HEK293 (cell line): ENCODE measurements around the gene ZBTB48.

Experiments used
- EGR2 ChIP-seq: fragments of 450-650 bp; formaldehyde crosslinking; IDR thresholded peaks from 2 replicates; pipeline ENCODE4 v1.5.1; 2016; ENCODE audit warnings: low read depth, missing biosample characterization, missing genetic modification characterization
- GLIS2 ChIP-seq: fragments of 450-650 bp; formaldehyde crosslinking; IDR thresholded peaks from 2 replicates; pipeline ENCODE4 v1.5.1; 2016; ENCODE audit warnings: missing biosample characterization, missing genetic modification characterization
- IKZF3 ChIP-seq: fragments of 450-650 bp; IDR thresholded peaks from 2 replicates; pipeline ENCODE4 v1.5.0; 2018; ENCODE audit warnings: missing biosample characterization, mild to moderate bottlenecking, missing genetic modification characterization, moderate library complexity
- MYNN ChIP-seq: fragments of 450-650 bp; formaldehyde crosslinking; IDR thresholded peaks from 2 replicates; pipeline ENCODE4 v1.5.1; 2016; ENCODE audit warnings: missing biosample characterization, missing genetic modification characterization, borderline replicate concordance
- MZF1 ChIP-seq: fragments of 450-650 bp; formaldehyde crosslinking; IDR thresholded peaks from 2 replicates; pipeline ENCODE4 v1.5.1; 2017; ENCODE audit warnings: missing biosample characterization, missing genetic modification characterization, borderline replicate concordance
- SP2 ChIP-seq: fragments of 450-650 bp; formaldehyde crosslinking; IDR thresholded peaks from 2 replicates; pipeline ENCODE4 v1.5.1; 2016; ENCODE audit warnings: missing biosample characterization, missing genetic modification characterization
- ZBTB11 ChIP-seq: fragments of 450-650 bp; formaldehyde crosslinking; conservative IDR thresholded peaks from 2 replicates; pipeline ENCODE4 v1.5.1; 2016; ENCODE audit warnings: low read depth, missing biosample characterization, missing genetic modification characterization
- ZNF138 ChIP-seq: fragments of 450-650 bp; formaldehyde crosslinking; IDR thresholded peaks from 2 replicates; pipeline ENCODE4 v1.5.1; 2016; ENCODE audit warnings: missing biosample characterization, missing genetic modification characterization, borderline replicate concordance
- ZNF2 ChIP-seq: fragments of 450-650 bp; formaldehyde crosslinking; IDR thresholded peaks from 2 replicates; pipeline ENCODE4 v1.5.1; 2016; ENCODE audit warnings: missing biosample characterization, missing genetic modification characterization
- ZNF202 ChIP-seq: fragments of 450-650 bp; formaldehyde crosslinking; IDR thresholded peaks from 2 replicates; pipeline ENCODE4 v1.5.1; 2016; ENCODE audit warnings: missing biosample characterization, missing genetic modification characterization, borderline replicate concordance
- ZNF362 ChIP-seq: fragments of 450-650 bp; formaldehyde crosslinking; IDR thresholded peaks from 2 replicates; pipeline ENCODE4 v1.5.1; 2016; ENCODE audit warnings: missing biosample characterization, missing genetic modification characterization
- ZNF510 ChIP-seq: fragments of 450-650 bp; formaldehyde crosslinking; IDR thresholded peaks from 2 replicates; pipeline ENCODE4 v1.5.1; 2018; ENCODE audit warnings: mild to moderate bottlenecking, missing genetic modification characterization, missing biosample characterization; ENCODE audit not compliant: insufficient replicate concordance
- ZNF529 ChIP-seq: fragments of 450-650 bp; formaldehyde crosslinking; IDR thresholded peaks from 2 replicates; pipeline ENCODE4 v1.5.1; 2017; ENCODE audit warnings: missing genetic modification characterization, missing biosample characterization; ENCODE audit not compliant: insufficient replicate concordance
- ZNF530 ChIP-seq: fragments of 450-650 bp; formaldehyde crosslinking; IDR thresholded peaks from 2 replicates; pipeline ENCODE4 v1.5.1; 2016; ENCODE audit warnings: low read depth, missing biosample characterization, missing genetic modification characterization
- ZNF560 ChIP-seq: fragments of 450-650 bp; formaldehyde crosslinking; IDR thresholded peaks from 2 replicates; pipeline ENCODE4 v1.5.1; 2017; ENCODE audit warnings: missing biosample characterization, missing genetic modification characterization, borderline replicate concordance
- ZNF623 ChIP-seq: fragments of 450-650 bp; formaldehyde crosslinking; IDR thresholded peaks from 2 replicates; pipeline ENCODE4 v1.5.1; 2016; ENCODE audit warnings: missing biosample characterization, missing genetic modification characterization
- ZNF624 ChIP-seq: fragments of 450-650 bp; formaldehyde crosslinking; IDR thresholded peaks from 2 replicates; pipeline ENCODE4 v1.5.1; 2017; ENCODE audit warnings: missing biosample characterization, missing genetic modification characterization
- ZNF747 ChIP-seq: fragments of 450-650 bp; formaldehyde crosslinking; IDR thresholded peaks from 2 replicates; pipeline ENCODE4 v1.5.1; 2016; ENCODE audit warnings: missing biosample characterization, missing genetic modification characterization
- ZNF76 ChIP-seq: fragments of 450-650 bp; formaldehyde crosslinking; IDR thresholded peaks from 2 replicates; pipeline ENCODE4; 2016; ENCODE audit warnings: low read depth, missing biosample characterization, missing genetic modification characterization, borderline replicate concordance
- ZNF837 ChIP-seq: fragments of 450-650 bp; formaldehyde crosslinking; IDR thresholded peaks from 2 replicates; pipeline ENCODE4 v1.5.1; 2016; ENCODE audit warnings: missing biosample characterization, missing genetic modification characterization
- TF ChIP-seq, protein P1 (sequence below): fragments of 450-650 bp; formaldehyde crosslinking; IDR thresholded peaks from 2 replicates; pipeline ENCODE4 v1.5.1; 2016; ENCODE audit warnings: missing biosample characterization, missing genetic modification characterization
- TF ChIP-seq, protein P2 (sequence below): fragments of 450-650 bp; formaldehyde crosslinking; IDR thresholded peaks from 2 replicates; pipeline ENCODE4 v1.5.1; 2016; ENCODE audit warnings: missing biosample characterization, missing genetic modification characterization

Gene ZBTB48

DNA sequence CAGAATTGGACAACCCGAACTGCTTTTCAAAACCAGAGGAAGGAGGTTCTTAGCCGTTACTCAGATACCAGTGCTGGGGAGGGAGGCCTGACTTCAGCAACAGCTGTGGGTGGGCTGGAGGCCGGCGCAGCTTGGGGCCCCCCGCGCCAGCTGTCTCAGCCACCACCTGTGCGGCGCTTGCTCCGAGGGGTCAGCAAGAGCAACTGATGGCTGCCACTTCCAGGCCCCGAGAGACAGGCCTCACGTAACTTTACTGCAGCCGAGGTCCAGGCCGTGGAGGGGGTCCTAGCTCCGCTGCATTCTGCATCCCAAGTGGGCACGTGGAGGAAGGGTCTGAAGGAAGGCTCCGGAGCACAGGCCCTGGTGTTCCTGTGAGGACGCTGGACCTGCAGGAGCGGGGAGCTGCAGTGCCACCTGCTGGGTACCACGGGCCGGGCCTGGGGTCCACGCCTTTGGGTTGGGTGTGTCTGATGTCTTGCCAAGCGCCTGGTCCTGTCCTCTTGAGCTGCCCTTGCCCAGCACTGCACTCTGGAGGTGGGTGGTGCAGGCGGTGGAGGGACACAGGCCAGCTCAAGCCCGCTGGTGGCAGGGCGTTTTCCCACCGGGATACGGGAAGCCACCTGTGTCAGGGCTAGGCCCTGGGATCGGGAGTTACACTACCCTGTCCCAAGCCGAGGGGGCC, 54.7 kb downstream of the ZBTB48 start (continued):
- TF ChIP-seq, protein P1, sequence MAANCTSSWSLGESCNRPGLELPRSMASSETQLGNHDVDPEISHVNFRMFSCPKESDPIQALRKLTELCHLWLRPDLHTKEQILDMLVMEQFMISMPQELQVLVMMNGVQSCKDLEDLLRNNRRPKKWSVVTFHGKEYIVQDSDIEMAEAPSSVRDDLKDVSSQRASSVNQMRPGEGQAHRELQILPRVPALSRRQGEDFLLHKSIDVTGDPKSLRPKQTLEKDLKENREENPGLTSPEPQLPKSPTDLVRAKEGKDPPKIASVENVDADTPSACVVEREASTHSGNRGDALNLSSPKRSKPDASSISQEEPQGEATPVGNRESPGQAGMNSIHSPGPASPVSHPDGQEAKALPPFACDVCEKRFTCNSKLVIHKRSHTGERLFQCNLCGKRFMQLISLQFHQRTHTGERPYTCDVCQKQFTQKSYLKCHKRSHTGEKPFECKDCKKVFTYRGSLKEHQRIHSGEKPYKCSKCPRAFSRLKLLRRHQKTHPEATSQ, result no peak
- no peak for TF ChIP-seq ZNF362 (tag by site-specific recombination)
- no peak for TF ChIP-seq ZNF530
- TF ChIP-seq GLIS2 (tag by site-specific recombination), result peak; percentile 39; the same call in 1 of the 2 replicates
- no peak for TF ChIP-seq ZNF510 (tag by site-specific recombination)
- no peak for TF ChIP-seq IKZF3 (tag by site-specific recombination)
- no peak for TF ChIP-seq SP2 (tag by site-specific recombination)
- TF ChIP-seq EGR2 (tag by site-specific recombination), result no peak
- TF ChIP-seq ZNF138 (tag by site-specific recombination), result no peak
- no peak for TF ChIP-seq MZF1 (tag by site-specific recombination)
- TF ChIP-seq ZNF202 (tag by site-specific recombination), result no peak
- no peak for TF ChIP-seq ZNF560
- TF ChIP-seq MYNN (tag by site-specific recombination), result no peak
- TF ChIP-seq ZNF76 (tag by site-specific recombination), result no peak
- TF ChIP-seq ZNF2 (tag by site-specific recombination), result no peak
- TF ChIP-seq ZNF747 (tag by site-specific recombination), result no peak
- no peak for TF ChIP-seq ZBTB11
- TF ChIP-seq ZNF624, result no peak
- TF ChIP-seq, protein P2, sequence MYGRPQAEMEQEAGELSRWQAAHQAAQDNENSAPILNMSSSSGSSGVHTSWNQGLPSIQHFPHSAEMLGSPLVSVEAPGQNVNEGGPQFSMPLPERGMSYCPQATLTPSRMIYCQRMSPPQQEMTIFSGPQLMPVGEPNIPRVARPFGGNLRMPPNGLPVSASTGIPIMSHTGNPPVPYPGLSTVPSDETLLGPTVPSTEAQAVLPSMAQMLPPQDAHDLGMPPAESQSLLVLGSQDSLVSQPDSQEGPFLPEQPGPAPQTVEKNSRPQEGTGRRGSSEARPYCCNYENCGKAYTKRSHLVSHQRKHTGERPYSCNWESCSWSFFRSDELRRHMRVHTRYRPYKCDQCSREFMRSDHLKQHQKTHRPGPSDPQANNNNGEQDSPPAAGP (tag by site-specific recombination), result 0 out of 2 replicates have a peak, but pooled peaks have one; percentile 67
- TF ChIP-seq ZNF623 (tag by site-specific recombination), result no peak
- no peak for TF ChIP-seq ZNF529 (tag by site-specific recombination)
- no peak for TF ChIP-seq ZNF837 (tag by site-specific recombination)
